Upper lobe of left lung (tissue), 6 donors: Measurements from ENCODE around the gene THRA. TPM values are rescaled to one million over a fixed set of nuclear protein-coding genes. Genes with fewer than 3 reads are reported as not detected.

Experiments
- ATAC-seq, 2 donors: fragments of 200-7000 bp; cut with Tn5 transposase; one replicate each; pipeline ENCODE4 v1.9.1; 2022; ENCODE audit warnings: mild to moderate bottlenecking in 2 of 2, moderate library complexity in 2 of 2; ENCODE audit not compliant: low FRiP score in 2 of 2
- DNase-seq, 2 donors: peaks; one replicate each; pipeline ENCODE4 v3.0.0-alpha.2; 2019 to 2020
- H3K27ac ChIP-seq, 4 donors: fragments of 200-600 bp; sonication (generic); one replicate each; pipeline ENCODE4 v1.5.1; 2016 to 2019
- H3K27me3 ChIP-seq, 4 donors: fragments of 200-600 bp; sonication (generic); one replicate each; pipeline ENCODE4 v1.5.1; 2017 to 2019
- H3K36me3 ChIP-seq, 4 donors: fragments of 200-600 bp; sonication (generic); one replicate each; pipeline ENCODE4 v1.5.1; 2016 to 2019
- H3K4me1 ChIP-seq, 4 donors: fragments of 200-600 bp; sonication (generic); one replicate each; pipeline ENCODE4 v1.5.1; 2018 to 2019
- H3K4me3 ChIP-seq, 4 donors: fragments of 200-600 bp; sonication (generic); one replicate each; pipeline ENCODE4 v1.5.1; 2017 to 2019; ENCODE audit warnings: mild to moderate bottlenecking in 2 of 4, moderate library complexity in 1 of 4
- H3K9me3 ChIP-seq, 4 donors: fragments of 200-600 bp; sonication (generic); one replicate each; pipeline ENCODE4 v1.5.1; 2018 to 2019
- EP300 ChIP-seq, 4 donors: sonication (generic); formaldehyde crosslinking; IDR thresholded peaks; one replicate each; pipeline ENCODE4 v1.5.1; 2017; ENCODE audit warnings: antibody characterized with exemption in 4 of 4, control low read depth in 2 of 4
- POLR2A ChIP-seq, 4 donors: fragments of 450-650 bp; IDR thresholded peaks; one replicate each; pipeline ENCODE4 v1.5.1; 2016 to 2017; ENCODE audit warnings: antibody characterized with exemption in 4 of 4, mild to moderate bottlenecking in 2 of 4
- POLR2AphosphoS5 ChIP-seq, 2 donors: sonication (generic); formaldehyde crosslinking; IDR thresholded peaks; one replicate each; pipeline ENCODE4 v1.5.1; 2017; ENCODE audit warnings: antibody characterized with exemption in 2 of 2
- WGBS, 2 donors: methylation state at CpG; one replicate each; pipeline ENCODE4 v1.1.5; 2017 to 2018; 5-methylcytosine and 5-hydroxymethylcytosine counted together
- total RNA-seq, 6 donors: library from RNA; depleted of rRNA in 4 of 6; stranded (reverse); fragments of >200 nt in 4 of 6; gene quantifications; one replicate each; pipeline versions ENCODE4 v1.1.0 to v1.2.1, GENCODE V29; 2016 to 2021
- TF ChIP-seq, protein P1 (sequence below), 6 experiments: fragments of 450-650 bp in 4 of 6; fragments of 200-600 bp in 2 of 6; sonication (generic) in 2 of 6; IDR thresholded peaks; one replicate each; pipeline ENCODE4 v1.5.1; 2016 to 2019; ENCODE audit warnings: antibody characterized with exemption in 6 of 6
- donor health status: DM: no; HTN: no; CAD: no; lungs with moderate emphysema.
- donor health status: DM: no; HTN: yes; CAD: no; lungs with severe emphysema.

Gene THRA
- total RNA-seq, 6 donors from 2014 or later: 31.0 to 55.3 (median 49.9) TPM

DNA sequence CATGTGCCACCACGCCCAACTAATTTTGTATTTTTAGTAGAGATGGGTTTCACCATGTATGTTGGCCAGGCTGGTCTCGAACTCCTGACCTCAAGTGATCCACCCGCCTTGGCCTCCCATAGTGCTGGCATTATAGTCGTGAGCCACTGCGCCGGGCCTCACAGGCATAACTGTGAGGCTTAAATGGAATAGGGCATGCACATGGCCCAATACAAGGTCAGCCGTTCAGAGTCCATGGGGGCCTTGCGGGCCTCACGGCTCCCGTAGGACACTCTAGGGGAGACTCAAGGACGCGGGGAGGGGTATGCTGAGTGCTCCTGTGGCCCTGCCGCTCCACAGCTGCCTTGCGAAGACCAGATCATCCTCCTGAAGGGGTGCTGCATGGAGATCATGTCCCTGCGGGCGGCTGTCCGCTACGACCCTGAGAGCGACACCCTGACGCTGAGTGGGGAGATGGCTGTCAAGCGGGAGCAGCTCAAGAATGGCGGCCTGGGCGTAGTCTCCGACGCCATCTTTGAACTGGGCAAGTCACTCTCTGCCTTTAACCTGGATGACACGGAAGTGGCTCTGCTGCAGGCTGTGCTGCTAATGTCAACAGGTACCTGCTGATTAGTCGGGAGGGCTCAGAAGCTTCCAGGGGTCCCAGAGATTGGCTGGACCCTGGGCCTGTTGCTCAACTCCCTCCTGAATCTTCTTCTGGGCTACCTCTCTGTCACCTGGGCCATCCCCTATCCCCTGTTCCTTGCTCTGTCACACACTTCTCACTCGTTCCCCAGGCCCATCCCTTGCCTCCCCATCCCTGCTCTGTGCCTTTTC, 25.3 kb downstream of the THRA start:
- whole genome bisulfite sequencing, 2 donors: 95 to 96% methylated on average over 18 to 28 of the region's 28 CpGs
- H3K9me3 ChIP-seq: no peaks in the 10 kb centered on the region
- no peak overlapping the region for H3K4me3 ChIP-seq
- H3K27me3 ChIP-seq: no peaks in the 10 kb centered on the region
- H3K4me1 ChIP-seq: peaks cover 0 to 17% (median 13%) of the 10 kb centered on the region in 4 donors
- peaks cover 41 to 97% (median 74%) of the 10 kb centered on the region in 4 donors for H3K36me3 ChIP-seq
- ATAC-seq: no peak
- no peak for DNase-seq
- no peak overlapping the region for H3K27ac ChIP-seq
- no peak for TF ChIP-seq POLR2A (IDR thresholded peaks at IDR 0.05)
- TF ChIP-seq EP300 (IDR thresholded peaks at IDR 0.05): no peak
- TF ChIP-seq, protein P1, sequence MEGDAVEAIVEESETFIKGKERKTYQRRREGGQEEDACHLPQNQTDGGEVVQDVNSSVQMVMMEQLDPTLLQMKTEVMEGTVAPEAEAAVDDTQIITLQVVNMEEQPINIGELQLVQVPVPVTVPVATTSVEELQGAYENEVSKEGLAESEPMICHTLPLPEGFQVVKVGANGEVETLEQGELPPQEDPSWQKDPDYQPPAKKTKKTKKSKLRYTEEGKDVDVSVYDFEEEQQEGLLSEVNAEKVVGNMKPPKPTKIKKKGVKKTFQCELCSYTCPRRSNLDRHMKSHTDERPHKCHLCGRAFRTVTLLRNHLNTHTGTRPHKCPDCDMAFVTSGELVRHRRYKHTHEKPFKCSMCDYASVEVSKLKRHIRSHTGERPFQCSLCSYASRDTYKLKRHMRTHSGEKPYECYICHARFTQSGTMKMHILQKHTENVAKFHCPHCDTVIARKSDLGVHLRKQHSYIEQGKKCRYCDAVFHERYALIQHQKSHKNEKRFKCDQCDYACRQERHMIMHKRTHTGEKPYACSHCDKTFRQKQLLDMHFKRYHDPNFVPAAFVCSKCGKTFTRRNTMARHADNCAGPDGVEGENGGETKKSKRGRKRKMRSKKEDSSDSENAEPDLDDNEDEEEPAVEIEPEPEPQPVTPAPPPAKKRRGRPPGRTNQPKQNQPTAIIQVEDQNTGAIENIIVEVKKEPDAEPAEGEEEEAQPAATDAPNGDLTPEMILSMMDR (IDR thresholded peaks at IDR 0.05): no peak
- no peak for TF ChIP-seq POLR2AphosphoS5 (IDR thresholded peaks at IDR 0.05)

DNA sequence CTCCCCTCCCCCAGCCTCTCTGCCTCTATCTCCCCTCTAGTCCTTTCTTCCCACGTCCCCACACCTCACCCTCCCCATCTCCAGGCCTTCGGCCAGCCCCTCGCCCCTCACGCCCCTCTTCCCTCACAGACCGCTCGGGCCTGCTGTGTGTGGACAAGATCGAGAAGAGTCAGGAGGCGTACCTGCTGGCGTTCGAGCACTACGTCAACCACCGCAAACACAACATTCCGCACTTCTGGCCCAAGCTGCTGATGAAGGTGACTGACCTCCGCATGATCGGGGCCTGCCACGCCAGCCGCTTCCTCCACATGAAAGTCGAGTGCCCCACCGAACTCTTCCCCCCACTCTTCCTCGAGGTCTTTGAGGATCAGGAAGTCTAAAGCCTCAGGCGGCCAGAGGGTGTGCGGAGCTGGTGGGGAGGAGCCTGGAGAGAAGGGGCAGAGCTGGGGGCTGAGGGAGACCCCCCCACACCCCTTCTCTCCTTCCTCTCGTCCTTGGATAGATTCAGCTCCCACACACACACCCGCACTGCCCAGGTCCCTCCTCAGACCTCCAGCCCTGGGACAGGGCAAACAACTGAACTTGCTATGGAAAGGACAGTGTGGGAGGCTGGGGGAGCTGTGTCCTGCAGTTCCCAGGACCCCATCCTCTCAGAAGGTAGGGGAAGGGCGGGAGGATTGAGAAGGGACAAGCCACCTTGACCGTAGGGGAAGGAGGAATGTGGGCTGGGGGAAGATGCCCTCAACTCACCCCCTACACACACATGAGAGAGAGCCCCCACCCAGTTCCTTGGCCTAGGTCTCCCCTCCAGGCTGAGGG, 26.5 kb downstream of the THRA start:
- peak in 1 of 2 donors; percentile 43 for DNase-seq
- H3K4me3 ChIP-seq: no peak overlapping the region
- TF ChIP-seq POLR2AphosphoS5 (IDR thresholded peaks at IDR 0.05) (no peak), POLR2A (IDR thresholded peaks at IDR 0.05) (no peak), EP300 (IDR thresholded peaks at IDR 0.05) (no peak)
- TF ChIP-seq, protein P1 (IDR thresholded peaks at IDR 0.05): no peak
- H3K9me3 ChIP-seq: no peaks in the 10 kb centered on the region
- peaks cover under 1 to 21% (median 15%) of the 10 kb centered on the region in 4 donors for H3K4me1 ChIP-seq
- 84% methylated on average over 25 to 26 of the region's 26 CpGs for WGBS, 2 donors
- H3K27ac ChIP-seq: peak overlapping the region in 2 of 4 donors; percentile 60 to 91
- H3K36me3 ChIP-seq: peaks cover 42 to 97% (median 76%) of the 10 kb centered on the region in 4 donors
- no peaks in the 10 kb centered on the region for H3K27me3 ChIP-seq
- ATAC-seq: no peak

DNA sequence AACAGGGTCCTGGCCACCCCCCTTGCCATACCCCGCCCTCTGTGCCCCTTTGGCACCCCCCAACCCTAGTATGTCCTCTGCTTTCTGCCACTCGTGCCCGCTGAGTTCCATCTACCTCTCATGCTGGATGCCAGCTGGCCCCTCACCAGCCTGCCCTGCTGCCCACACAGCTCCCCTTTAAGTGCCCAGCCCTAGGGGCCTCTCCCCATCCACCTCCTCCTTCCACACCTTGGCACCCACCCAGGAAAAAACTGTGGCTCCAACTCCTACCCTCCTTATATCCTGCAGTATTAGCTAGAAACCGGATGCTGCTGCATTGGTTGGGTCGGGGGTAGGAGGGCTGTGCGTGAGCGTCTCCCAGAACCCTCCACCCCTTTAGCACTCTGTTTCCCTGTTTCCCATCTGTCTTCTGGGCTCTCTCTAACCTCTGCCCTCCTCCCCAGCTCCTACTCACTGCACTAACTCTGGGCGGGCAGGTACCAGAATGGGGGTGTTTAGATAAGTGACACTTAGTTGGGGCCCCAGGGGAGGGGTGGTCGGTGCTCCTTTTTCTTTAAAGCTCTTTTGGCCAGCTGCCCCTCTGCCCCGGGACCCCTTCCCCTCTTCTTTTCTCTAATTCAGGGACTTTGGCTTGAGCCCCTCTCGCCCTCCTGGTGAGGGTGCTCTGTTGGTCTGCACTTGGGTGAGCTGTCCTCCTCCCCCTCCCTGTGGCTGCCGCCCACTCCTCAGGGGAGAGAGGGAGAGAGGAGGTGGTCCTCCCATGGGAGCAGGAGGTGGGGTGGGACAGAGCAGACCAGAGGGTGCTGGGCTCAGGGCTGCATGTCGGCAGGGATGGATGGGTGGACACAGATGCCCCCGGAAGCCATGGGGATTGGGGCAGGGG, 27.7 kb downstream of the THRA start:
- 59 to 69% methylated on average over 11 of the region's 14 CpGs for WGBS, 2 donors
- no peaks in the 10 kb centered on the region for H3K9me3 ChIP-seq
- no peak overlapping the region for H3K4me3 ChIP-seq
- no peak for ATAC-seq
- H3K4me1 ChIP-seq: peaks cover 8 to 29% (median 23%) of the 10 kb centered on the region in 4 donors
- DNase-seq: no peak
- no peaks in the 10 kb centered on the region for H3K27me3 ChIP-seq
- no peak for TF ChIP-seq POLR2A (IDR thresholded peaks at IDR 0.05)
- TF ChIP-seq, protein P1 (IDR thresholded peaks at IDR 0.05): no peak
- TF ChIP-seq EP300 (IDR thresholded peaks at IDR 0.05): no peak
- TF ChIP-seq POLR2AphosphoS5 (IDR thresholded peaks at IDR 0.05): no peak
- peak overlapping the region; percentile 18 to 91 (median 62) for H3K27ac ChIP-seq
- peaks cover 37 to 97% (median 75%) of the 10 kb centered on the region in 4 donors for H3K36me3 ChIP-seq

DNA sequence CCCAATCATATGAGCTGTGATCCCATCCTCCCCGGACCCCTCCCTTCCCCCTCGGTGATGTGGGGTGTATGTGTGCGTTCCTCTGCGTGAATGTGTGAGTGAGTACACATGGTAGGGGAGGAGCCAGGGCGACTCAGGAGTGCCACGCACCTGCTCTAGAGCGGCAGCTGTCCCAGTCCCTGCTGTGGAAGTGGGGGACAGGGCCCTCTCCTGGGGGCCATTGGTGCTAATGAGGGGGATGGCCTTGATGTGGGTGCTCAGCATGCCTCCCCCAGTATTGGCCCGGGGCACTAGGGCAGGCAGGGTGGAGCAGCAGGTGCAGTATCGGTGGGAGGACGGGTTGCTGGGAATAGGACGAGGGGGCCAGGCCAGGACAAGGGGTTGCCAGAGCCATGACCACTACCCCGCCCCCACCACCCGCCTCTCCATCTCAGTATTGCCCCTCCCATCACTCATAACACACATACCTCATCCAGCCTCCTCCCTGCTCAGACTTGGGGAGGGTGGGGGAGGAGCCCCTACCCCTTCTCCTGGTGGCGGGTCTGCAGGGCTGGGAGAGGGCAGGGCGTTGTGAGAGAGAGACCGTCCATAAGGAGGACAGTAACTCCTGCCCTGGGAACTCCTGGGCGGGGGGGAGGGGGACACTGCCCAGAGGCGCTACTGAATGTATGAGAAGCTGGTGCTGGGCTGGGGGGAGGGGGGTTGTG, 29.1 kb downstream of the THRA start:
- H3K27ac ChIP-seq: peak overlapping the region; percentile 60 to 96 (median 78)
- 59 to 63% methylated on average over 5 to 18 of the region's 18 CpGs for WGBS, 2 donors
- H3K36me3 ChIP-seq: peaks cover 34 to 98% (median 77%) of the 10 kb centered on the region in 4 donors
- peaks cover 20 to 43% (median 37%) of the 10 kb centered on the region in 4 donors for H3K4me1 ChIP-seq
- ATAC-seq (peak in 1 of 2 donors; percentile 10), DNase-seq (no peak)
- H3K27me3 ChIP-seq: no peaks in the 10 kb centered on the region
- no peaks in the 10 kb centered on the region for H3K9me3 ChIP-seq
- TF ChIP-seq, protein P1 (IDR thresholded peaks at IDR 0.05): no peak
- peak in 1 of 2 donors; percentile 18 for TF ChIP-seq POLR2AphosphoS5 (IDR thresholded peaks at IDR 0.05)
- no peak overlapping the region for H3K4me3 ChIP-seq
